ENCODE data around the gene MRPS6. TPM values are rescaled to one million over a fixed set of nuclear protein-coding genes. Genes with fewer than 3 reads are reported as not detected.

The MRPS6 gene
- total RNA-seq, 2 donors from 2014 or later, result 27.9 to 30.9 TPM

DNA sequence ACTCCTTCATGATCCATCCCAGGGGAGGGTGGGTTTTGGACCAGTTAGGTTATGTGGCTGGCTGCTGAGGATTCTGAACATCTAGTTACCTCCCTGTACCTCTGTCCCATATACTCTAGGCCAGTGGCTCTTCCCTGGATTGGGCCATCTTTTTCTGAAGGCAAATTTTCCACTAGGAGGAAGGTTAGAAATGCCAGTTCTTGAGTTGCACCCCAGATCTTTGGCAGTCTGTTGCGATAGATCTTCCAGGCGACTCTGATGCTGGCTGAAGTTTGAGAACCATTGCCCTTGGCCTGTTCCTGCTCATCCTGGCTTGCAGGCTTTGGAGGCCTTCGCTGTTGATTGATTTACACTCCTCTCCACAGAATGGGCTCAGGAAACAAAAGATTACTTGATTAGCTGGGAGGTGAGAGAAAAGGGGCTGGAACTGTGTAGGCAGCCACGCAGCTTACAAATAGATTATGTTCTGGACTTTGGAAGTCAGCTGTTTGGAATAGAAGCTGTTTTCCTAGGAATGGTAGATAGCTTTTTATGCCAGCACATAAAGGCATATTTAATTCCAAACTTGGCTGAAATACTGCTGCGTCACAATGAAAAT is 110.1 kb downstream of the MRPS6 start:
- Histone ChIP-seq H3K4me3 (peak overlapping the region; percentile 6), H3K27ac (peak overlapping the region; percentile 71 to 88), H3K36me3 (no peaks in the 10 kb centered on the region), H3K4me1 (ENCODE audit: control insufficient read depth in 1 of 2, low read depth in 2 of 2) (peaks cover 22 to 85% of the 10 kb centered on the region in 2 donors), H3K27me3 (replicated peaks; ENCODE audit: insufficient read depth) (no peaks in the 10 kb centered on the region), H3K9me3 (no peaks in the 10 kb centered on the region)
- ATAC-seq (ENCODE audit: insufficient number of reproducible peaks, low FRiP score, low read depth), result no peak
- DNase-seq (ENCODE audit: low spot score), result no peak
- TF ChIP-seq, protein P1, sequence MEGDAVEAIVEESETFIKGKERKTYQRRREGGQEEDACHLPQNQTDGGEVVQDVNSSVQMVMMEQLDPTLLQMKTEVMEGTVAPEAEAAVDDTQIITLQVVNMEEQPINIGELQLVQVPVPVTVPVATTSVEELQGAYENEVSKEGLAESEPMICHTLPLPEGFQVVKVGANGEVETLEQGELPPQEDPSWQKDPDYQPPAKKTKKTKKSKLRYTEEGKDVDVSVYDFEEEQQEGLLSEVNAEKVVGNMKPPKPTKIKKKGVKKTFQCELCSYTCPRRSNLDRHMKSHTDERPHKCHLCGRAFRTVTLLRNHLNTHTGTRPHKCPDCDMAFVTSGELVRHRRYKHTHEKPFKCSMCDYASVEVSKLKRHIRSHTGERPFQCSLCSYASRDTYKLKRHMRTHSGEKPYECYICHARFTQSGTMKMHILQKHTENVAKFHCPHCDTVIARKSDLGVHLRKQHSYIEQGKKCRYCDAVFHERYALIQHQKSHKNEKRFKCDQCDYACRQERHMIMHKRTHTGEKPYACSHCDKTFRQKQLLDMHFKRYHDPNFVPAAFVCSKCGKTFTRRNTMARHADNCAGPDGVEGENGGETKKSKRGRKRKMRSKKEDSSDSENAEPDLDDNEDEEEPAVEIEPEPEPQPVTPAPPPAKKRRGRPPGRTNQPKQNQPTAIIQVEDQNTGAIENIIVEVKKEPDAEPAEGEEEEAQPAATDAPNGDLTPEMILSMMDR (IDR thresholded peaks at IDR 0.05), result no peak

DNA sequence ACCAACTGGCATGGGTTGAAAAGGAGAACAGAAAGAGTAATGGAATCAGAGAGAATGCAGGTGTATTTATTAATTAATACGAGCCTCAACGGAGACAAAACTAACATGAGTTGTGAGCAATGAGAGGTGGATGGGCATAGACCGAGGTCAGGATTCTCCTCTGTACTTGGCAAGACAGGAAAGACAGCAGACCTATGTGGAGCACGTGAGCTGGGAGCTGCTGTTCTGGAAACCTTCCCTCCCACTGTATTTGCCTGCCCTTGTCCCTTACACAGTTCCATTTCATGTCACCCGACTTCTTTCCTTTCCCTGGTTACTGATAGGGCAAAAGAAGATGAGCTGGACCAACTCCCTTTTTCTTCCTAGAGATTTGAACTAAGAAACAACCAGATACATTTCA is 110.9 kb downstream of the MRPS6 start:
- TF ChIP-seq, protein P1 (IDR thresholded peaks at IDR 0.05), result no peak
- Histone ChIP-seq H3K9me3 (no peaks in the 10 kb centered on the region), H3K4me3 (no peak overlapping the region), H3K4me1 (ENCODE audit: control insufficient read depth in 1 of 2, low read depth in 2 of 2) (peaks cover 22 to 77% of the 10 kb centered on the region in 2 donors), H3K36me3 (no peaks in the 10 kb centered on the region), H3K27me3 (replicated peaks; ENCODE audit: insufficient read depth) (no peaks in the 10 kb centered on the region), H3K27ac (peak overlapping the region; percentile 71 to 88)
- no peak for DNase-seq (ENCODE audit: low spot score)
- no peak for ATAC-seq (ENCODE audit: insufficient number of reproducible peaks, low FRiP score, low read depth)

DNA sequence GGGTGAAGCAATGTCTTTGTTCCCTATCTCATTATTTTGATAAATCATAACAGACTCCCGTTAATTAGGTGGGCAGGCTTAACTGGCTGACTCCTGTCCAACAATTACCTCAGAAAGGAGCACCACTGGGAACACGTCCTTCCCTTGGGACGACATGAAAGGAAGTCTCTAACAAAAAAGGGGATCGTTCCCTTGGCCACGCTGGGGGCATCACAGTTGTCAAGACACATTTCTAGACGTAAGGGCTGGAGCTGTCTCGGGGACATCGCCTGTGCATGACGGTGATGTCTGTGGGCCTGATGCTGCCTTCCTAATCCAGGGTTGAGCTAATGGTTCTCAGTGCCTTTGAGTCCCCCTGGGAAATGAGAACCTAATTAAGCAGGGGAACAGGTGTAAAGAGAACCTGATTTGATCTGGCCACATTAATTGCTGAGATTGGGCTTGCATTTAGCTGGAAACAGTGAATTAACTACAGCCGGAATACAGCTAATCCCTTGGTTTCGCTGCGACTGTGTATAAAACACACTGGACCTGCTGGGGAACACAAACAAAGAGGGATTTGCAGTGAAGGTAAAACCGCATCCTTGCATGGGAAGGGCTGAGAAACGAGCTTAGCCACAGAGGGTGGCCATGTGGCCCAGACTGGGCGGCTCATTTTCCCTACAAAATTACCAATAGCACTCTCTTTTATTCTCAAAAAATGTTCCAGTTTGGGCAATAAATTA is 111.8 kb downstream of the MRPS6 start:
- TF ChIP-seq, protein P1 (IDR thresholded peaks at IDR 0.05), result no peak
- Histone ChIP-seq H3K27me3 (replicated peaks; ENCODE audit: insufficient read depth) (no peaks in the 10 kb centered on the region), H3K4me1 (ENCODE audit: control insufficient read depth in 1 of 2, low read depth in 2 of 2) (peaks cover 22 to 67% of the 10 kb centered on the region in 2 donors), H3K36me3 (no peaks in the 10 kb centered on the region), H3K4me3 (no peak overlapping the region), H3K9me3 (no peaks in the 10 kb centered on the region), H3K27ac (peak overlapping the region; percentile 71 to 88)
- ATAC-seq (ENCODE audit: insufficient number of reproducible peaks, low FRiP score, low read depth) (no peak), DNase-seq (ENCODE audit: low spot score) (no peak)

DNA sequence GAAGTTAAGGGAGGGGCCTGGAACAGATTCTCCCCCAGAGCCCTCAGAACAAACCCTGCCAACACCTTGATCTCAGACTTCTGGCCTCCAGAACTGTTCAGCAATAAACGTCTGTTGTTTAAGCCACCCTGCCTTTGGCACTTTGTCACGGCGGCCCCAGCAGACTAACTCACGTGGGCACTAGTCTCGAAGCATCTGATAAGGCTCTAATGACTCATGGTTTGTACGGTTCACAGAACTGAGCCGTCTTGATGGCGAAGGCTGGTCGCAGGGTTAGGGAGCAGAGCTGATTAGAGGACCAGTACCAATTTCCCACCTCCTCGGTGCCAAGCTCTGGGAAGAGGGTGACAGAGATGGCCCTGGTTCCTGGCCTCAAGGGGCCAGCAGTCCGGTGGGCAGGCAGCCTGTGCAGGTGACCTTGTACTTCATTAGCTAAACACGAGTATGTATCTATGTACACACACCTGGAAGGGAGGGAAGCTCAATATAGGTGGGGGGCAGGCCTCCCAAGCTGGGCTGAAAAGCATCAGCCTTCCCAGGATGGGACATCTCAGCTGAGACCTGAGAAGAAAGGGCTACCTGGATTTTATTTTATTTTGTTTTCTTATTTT is 112.8 kb downstream of the MRPS6 start:
- Histone ChIP-seq H3K9me3 (no peaks in the 10 kb centered on the region), H3K4me3 (no peak overlapping the region), H3K27me3 (replicated peaks; ENCODE audit: insufficient read depth) (no peaks in the 10 kb centered on the region), H3K27ac (peak overlapping the region; percentile 71 to 88), H3K4me1 (ENCODE audit: control insufficient read depth in 1 of 2, low read depth in 2 of 2) (peaks cover 20 to 62% of the 10 kb centered on the region in 2 donors), H3K36me3 (no peaks in the 10 kb centered on the region)
- DNase-seq (ENCODE audit: low spot score) (peak; percentile 63), ATAC-seq (ENCODE audit: insufficient number of reproducible peaks, low FRiP score, low read depth) (peak; percentile 90)
- TF ChIP-seq, protein P1 (IDR thresholded peaks at IDR 0.05), result no peak

DNA sequence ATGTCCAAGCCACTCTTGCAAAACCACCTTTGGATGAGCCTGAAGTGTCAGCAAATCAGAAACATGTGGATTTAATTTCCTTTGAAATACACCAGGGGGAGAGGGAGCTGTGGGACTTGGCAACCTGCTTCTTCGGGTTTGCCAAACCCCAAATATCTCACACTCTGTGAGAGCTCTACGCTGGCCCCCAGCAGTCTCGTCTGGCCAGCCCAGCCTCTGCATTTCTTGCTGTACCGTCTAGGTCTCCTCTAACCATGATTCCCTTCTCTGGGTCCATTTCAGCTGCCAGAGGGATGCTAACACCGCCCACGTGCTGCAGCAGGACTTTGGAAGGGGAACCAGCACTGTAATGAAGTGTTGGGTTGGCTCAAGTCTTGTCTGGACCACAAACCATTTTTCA is 114.6 kb downstream of the MRPS6 start:
- no peaks in the 10 kb centered on the region for H3K9me3 ChIP-seq
- no peak overlapping the region for H3K4me3 ChIP-seq
- DNase-seq (ENCODE audit: low spot score) (no peak), ATAC-seq (ENCODE audit: insufficient number of reproducible peaks, low FRiP score, low read depth) (no peak)
- no peaks in the 10 kb centered on the region for H3K36me3 ChIP-seq
- TF ChIP-seq, protein P1 (IDR thresholded peaks at IDR 0.05), result no peak
- H3K27ac ChIP-seq, result peak overlapping the region; percentile 18 to 88
- peaks cover 11 to 47% of the 10 kb centered on the region in 2 donors for H3K4me1 ChIP-seq (ENCODE audit: control insufficient read depth in 1 of 2, low read depth in 2 of 2)
- no peaks in the 10 kb centered on the region for H3K27me3 ChIP-seq (replicated peaks; ENCODE audit: insufficient read depth)

Measured in thoracic aorta (tissue), 2 donors.